Uterus (tissue), 2 donors: ENCODE data around the gene TFB2M.

Experiments
- POLR2A ChIP-seq, 2 donors: fragments of 450-650 bp; IDR thresholded peaks; one replicate each; pipeline ENCODE4 v1.6.1; 2016; ENCODE audit warnings: antibody characterized with exemption in 2 of 2, mild to moderate bottlenecking in 1 of 2, moderate library complexity in 1 of 2
- TF ChIP-seq, protein P1 (sequence below), 4 experiments: fragments of 200-600 bp in 2 of 4; fragments of 450-650 bp in 2 of 4; sonication (generic) in 2 of 4; IDR thresholded peaks; one replicate each; pipeline ENCODE4 v1.5.1; 2016 to 2019; ENCODE audit warnings: antibody characterized with exemption in 4 of 4, mild to moderate bottlenecking in 2 of 4, moderate library complexity in 1 of 4

DNA sequence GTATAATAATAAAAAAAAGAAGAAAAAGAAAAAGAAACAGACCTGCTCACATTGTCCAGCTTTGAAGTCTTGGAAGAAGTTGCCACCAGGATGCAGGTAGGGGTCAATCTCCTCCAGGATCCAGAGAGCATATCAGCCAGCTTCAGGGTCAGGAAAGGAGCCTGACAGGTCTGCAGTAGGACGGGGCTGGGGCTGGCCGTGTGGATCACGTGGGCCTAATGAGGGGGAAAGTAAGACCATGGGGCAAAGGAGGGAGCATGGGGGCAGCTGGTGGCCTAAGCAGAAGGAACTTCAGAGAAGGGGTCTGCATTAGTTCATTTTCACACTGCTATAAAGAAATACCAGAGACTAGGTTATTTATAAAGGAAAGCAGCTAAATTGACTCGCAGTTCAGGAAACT, 39.7 kb downstream of the TFB2M start:
- TF ChIP-seq, protein P1, sequence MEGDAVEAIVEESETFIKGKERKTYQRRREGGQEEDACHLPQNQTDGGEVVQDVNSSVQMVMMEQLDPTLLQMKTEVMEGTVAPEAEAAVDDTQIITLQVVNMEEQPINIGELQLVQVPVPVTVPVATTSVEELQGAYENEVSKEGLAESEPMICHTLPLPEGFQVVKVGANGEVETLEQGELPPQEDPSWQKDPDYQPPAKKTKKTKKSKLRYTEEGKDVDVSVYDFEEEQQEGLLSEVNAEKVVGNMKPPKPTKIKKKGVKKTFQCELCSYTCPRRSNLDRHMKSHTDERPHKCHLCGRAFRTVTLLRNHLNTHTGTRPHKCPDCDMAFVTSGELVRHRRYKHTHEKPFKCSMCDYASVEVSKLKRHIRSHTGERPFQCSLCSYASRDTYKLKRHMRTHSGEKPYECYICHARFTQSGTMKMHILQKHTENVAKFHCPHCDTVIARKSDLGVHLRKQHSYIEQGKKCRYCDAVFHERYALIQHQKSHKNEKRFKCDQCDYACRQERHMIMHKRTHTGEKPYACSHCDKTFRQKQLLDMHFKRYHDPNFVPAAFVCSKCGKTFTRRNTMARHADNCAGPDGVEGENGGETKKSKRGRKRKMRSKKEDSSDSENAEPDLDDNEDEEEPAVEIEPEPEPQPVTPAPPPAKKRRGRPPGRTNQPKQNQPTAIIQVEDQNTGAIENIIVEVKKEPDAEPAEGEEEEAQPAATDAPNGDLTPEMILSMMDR (IDR thresholded peaks at IDR 0.05), result no peak
- TF ChIP-seq POLR2A (IDR thresholded peaks at IDR 0.05), result no peak
